WTC11 (cell line): ENCODE results near the gene BMPER. TPM values are rescaled to one million over a fixed set of nuclear protein-coding genes. Genes with fewer than 3 reads are reported as not detected.
A peak's percentile ranks its signal among the peaks of the same experiment; 100 is the strongest.

Experiments
- ATAC-seq: fragments of 200-7000 bp; cut with Tn5 transposase; 2 replicates; pipeline ENCODE4 v1.10.0; 2021; ENCODE audit warnings: mild to moderate bottlenecking, moderate library complexity
- CTCF ChIA-PET: fragments of 300-600 bp; sonication (Branson Sonifier 250); formaldehyde crosslinking; loops from one replicate; lab custom pipeline; 2021; ENCODE audit warnings: antibody characterized with exemption; lab: Charles Lee
- POLR2A ChIA-PET: fragments of 350-600 bp; sonication (Branson Sonifier 250); formaldehyde crosslinking; loops from one replicate; lab custom pipeline; 2021; ENCODE audit warnings: antibody characterized with exemption; lab: Charles Lee
- DNase-seq: peaks from one replicate; pipeline ENCODE4 v3.0.0; 2021; ENCODE audit warnings: low spot score
- H3K27ac Mint-ChIP-seq: 2 replicates; pipeline ENCODE4 v1.8.0; 2021; ENCODE audit warnings: mixed read lengths
- H3K27me3 Mint-ChIP-seq: 2 replicates; pipeline ENCODE4 v1.8.0; 2021; ENCODE audit warnings: low read depth, mild to moderate bottlenecking, moderate library complexity, mixed read lengths
- H3K36me3 Mint-ChIP-seq: 2 replicates; pipeline ENCODE4 v1.8.0; 2021; ENCODE audit warnings: mixed read lengths
- H3K4me1 Mint-ChIP-seq: 2 replicates; pipeline ENCODE4 v1.8.0; 2022; ENCODE audit warnings: mixed read lengths
- H3K4me3 Mint-ChIP-seq: 2 replicates; pipeline ENCODE4 v1.8.0; 2021; ENCODE audit warnings: mild to moderate bottlenecking, moderate library complexity, mixed read lengths
- H3K9me3 Mint-ChIP-seq: 2 replicates; pipeline ENCODE4 v1.8.0; 2021; ENCODE audit warnings: mixed read lengths
- ESRRA ChIP-seq: sonication (generic); formaldehyde crosslinking; IDR thresholded peaks from 2 replicates; pipeline ENCODE4 v1.8.1; 2022; ENCODE audit warnings: mild to moderate bottlenecking, missing genetic modification reagents, borderline replicate concordance
- ETV6 ChIP-seq: sonication (generic); formaldehyde crosslinking; IDR thresholded peaks from 2 replicates; pipeline ENCODE4 v1.8.1; 2022; ENCODE audit warnings: mild to moderate bottlenecking, missing genetic modification reagents
- IRF2 ChIP-seq: sonication (generic); formaldehyde crosslinking; IDR thresholded peaks from 2 replicates; pipeline ENCODE4 v1.8.0; 2022; ENCODE audit warnings: low read depth, missing genetic modification reagents, borderline replicate concordance
- JAZF1 ChIP-seq: fragments of 250-450 bp; sonication (Bioruptor Pico); IDR thresholded peaks from 2 replicates; pipeline ENCODE4 v1.9.0; 2021; ENCODE audit warnings: moderate library complexity, mild to moderate bottlenecking, inconsistent platforms
- MYBL2 ChIP-seq: sonication (generic); formaldehyde crosslinking; IDR thresholded peaks from 2 replicates; pipeline ENCODE4 v1.8.1; 2023; ENCODE audit warnings: mild to moderate bottlenecking, moderate library complexity, missing genetic modification reagents
- NFE2L1 ChIP-seq: sonication (generic); formaldehyde crosslinking; IDR thresholded peaks from 2 replicates; pipeline ENCODE4 v1.8.1; 2023; ENCODE audit warnings: missing genetic modification reagents
- NR2C2 ChIP-seq: sonication (generic); formaldehyde crosslinking; IDR thresholded peaks from 2 replicates; pipeline ENCODE4 v1.8.0; 2022; ENCODE audit warnings: mild to moderate bottlenecking, missing genetic modification reagents
- OVOL2 ChIP-seq: fragments of 250-450 bp; sonication (Bioruptor Pico); IDR thresholded peaks from 2 replicates; pipeline ENCODE4 v1.9.0; 2021; ENCODE audit warnings: mild to moderate bottlenecking, borderline replicate concordance
- SP1 ChIP-seq: sonication (generic); formaldehyde crosslinking; conservative IDR thresholded peaks from 2 replicates; pipeline ENCODE4 v1.8.1; 2022; ENCODE audit warnings: missing genetic modification reagents
- TCF7 ChIP-seq: sonication (generic); formaldehyde crosslinking; IDR thresholded peaks from 2 replicates; pipeline ENCODE4 v1.8.0; 2022; ENCODE audit warnings: mild to moderate bottlenecking, low read depth, missing genetic modification reagents, moderate library complexity
- TEAD4 ChIP-seq: sonication (generic); formaldehyde crosslinking; IDR thresholded peaks from 2 replicates; pipeline ENCODE4 v1.8.0; 2022; ENCODE audit warnings: mild to moderate bottlenecking, missing genetic modification reagents
- ZNF138 ChIP-seq: sonication (generic); formaldehyde crosslinking; conservative IDR thresholded peaks from 2 replicates; pipeline ENCODE4 v1.8.1; 2022; ENCODE audit warnings: mild to moderate bottlenecking, moderate library complexity, missing genetic modification reagents
- ZNF219 ChIP-seq: sonication (generic); formaldehyde crosslinking; IDR thresholded peaks from 2 replicates; pipeline ENCODE4 v1.8.0; 2023; ENCODE audit warnings: missing genetic modification reagents, mild to moderate bottlenecking, borderline replicate concordance
- total RNA-seq: library from RNA; stranded (reverse); gene quantifications from 3 replicates; pipeline ENCODE4 v1.2.3, GENCODE V29; 2021
- TF ChIP-seq, protein P1 (sequence below): fragments of 200-600 bp; IDR thresholded peaks from 2 replicates; pipeline ENCODE4 v1.8.0; 2022; ENCODE audit warnings: antibody characterized with exemption
- TF ChIP-seq, protein P2 (sequence below): sonication (generic); formaldehyde crosslinking; IDR thresholded peaks from 2 replicates; pipeline ENCODE4 v1.8.0; 2023; ENCODE audit warnings: mild to moderate bottlenecking, missing genetic modification reagents
- TF ChIP-seq, protein P3 (sequence below): sonication (generic); formaldehyde crosslinking; IDR thresholded peaks from 2 replicates; pipeline ENCODE4 v1.8.0; 2022; ENCODE audit warnings: mild to moderate bottlenecking, missing genetic modification reagents
- TF ChIP-seq, protein P4 (sequence below): fragments of 250-450 bp; sonication (Bioruptor Pico); conservative IDR thresholded peaks from 2 replicates; pipeline ENCODE4 v1.9.0; 2021; ENCODE audit warnings: mild to moderate bottlenecking
- TF ChIP-seq, protein P5 (sequence below): sonication (generic); formaldehyde crosslinking; conservative IDR thresholded peaks from 2 replicates; pipeline ENCODE4 v1.8.1; 2022; ENCODE audit warnings: mild to moderate bottlenecking, missing genetic modification reagents
- TF ChIP-seq, protein P6 (sequence below): fragments of 250-450 bp; sonication (Bioruptor Pico); IDR thresholded peaks from 2 replicates; pipeline ENCODE4 v1.9.0; 2021; ENCODE audit warnings: mild to moderate bottlenecking
- TF ChIP-seq, protein P7 (sequence below): sonication (generic); formaldehyde crosslinking; IDR thresholded peaks from 2 replicates; pipeline ENCODE4 v1.8.0; 2022; ENCODE audit warnings: missing genetic modification reagents
- TF ChIP-seq, protein P8 (sequence below): sonication (generic); formaldehyde crosslinking; IDR thresholded peaks from 2 replicates; pipeline ENCODE4 v1.8.1; 2023; ENCODE audit warnings: mild to moderate bottlenecking, moderate library complexity, missing genetic modification reagents

The BMPER gene
- total RNA-seq, 1 experiment from 2014 or later = 1.9 TPM

DNA sequence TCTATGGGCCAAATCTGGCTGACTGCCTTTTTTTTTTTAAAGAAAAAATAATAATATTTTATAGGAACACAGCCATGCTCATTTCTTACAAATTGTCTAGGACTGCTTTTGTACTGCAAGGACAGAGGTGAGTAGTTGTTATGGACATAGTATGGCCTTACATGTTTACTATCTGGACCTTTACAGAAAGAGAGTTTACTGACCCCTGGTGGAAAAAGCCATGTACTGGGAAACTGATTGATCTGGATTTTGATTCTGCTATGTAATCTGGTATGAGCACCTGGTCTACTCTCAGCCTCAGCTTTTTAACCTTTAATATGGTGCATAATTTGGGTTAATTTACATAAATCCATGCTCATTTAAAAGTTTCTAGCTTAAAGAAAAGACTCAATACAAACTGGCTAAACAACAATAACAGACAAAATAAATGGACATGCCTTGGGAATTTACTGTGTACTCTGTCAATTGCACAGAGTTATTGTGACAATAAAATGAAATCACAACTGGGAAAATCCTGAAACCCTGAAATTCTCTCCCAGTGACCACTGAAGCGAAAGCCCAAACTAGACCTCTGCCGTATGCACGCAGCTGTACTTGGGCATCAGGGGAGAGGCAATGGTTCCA, 260.7 kb downstream of the BMPER start:
- ATAC-seq (peak; percentile 83), DNase-seq (no peak)
- ChIA-PET POLR2A (no interaction called here), CTCF (interaction anchor here (0.8 to 1.6 kb wide), 3 partner anchors 9 to 78 kb away, joined by 3 read pairs; no protein-coding TSS in a partner anchor)
- TF ChIP-seq NR2C2 (CRISPR knock-in tag) = no peak
- TF ChIP-seq, protein P1, sequence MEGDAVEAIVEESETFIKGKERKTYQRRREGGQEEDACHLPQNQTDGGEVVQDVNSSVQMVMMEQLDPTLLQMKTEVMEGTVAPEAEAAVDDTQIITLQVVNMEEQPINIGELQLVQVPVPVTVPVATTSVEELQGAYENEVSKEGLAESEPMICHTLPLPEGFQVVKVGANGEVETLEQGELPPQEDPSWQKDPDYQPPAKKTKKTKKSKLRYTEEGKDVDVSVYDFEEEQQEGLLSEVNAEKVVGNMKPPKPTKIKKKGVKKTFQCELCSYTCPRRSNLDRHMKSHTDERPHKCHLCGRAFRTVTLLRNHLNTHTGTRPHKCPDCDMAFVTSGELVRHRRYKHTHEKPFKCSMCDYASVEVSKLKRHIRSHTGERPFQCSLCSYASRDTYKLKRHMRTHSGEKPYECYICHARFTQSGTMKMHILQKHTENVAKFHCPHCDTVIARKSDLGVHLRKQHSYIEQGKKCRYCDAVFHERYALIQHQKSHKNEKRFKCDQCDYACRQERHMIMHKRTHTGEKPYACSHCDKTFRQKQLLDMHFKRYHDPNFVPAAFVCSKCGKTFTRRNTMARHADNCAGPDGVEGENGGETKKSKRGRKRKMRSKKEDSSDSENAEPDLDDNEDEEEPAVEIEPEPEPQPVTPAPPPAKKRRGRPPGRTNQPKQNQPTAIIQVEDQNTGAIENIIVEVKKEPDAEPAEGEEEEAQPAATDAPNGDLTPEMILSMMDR = peak; percentile 45; the same call in 1 of the 2 replicates
- TF ChIP-seq NFE2L1 (CRISPR knock-in tag) = no peak
- TF ChIP-seq, protein P2, sequence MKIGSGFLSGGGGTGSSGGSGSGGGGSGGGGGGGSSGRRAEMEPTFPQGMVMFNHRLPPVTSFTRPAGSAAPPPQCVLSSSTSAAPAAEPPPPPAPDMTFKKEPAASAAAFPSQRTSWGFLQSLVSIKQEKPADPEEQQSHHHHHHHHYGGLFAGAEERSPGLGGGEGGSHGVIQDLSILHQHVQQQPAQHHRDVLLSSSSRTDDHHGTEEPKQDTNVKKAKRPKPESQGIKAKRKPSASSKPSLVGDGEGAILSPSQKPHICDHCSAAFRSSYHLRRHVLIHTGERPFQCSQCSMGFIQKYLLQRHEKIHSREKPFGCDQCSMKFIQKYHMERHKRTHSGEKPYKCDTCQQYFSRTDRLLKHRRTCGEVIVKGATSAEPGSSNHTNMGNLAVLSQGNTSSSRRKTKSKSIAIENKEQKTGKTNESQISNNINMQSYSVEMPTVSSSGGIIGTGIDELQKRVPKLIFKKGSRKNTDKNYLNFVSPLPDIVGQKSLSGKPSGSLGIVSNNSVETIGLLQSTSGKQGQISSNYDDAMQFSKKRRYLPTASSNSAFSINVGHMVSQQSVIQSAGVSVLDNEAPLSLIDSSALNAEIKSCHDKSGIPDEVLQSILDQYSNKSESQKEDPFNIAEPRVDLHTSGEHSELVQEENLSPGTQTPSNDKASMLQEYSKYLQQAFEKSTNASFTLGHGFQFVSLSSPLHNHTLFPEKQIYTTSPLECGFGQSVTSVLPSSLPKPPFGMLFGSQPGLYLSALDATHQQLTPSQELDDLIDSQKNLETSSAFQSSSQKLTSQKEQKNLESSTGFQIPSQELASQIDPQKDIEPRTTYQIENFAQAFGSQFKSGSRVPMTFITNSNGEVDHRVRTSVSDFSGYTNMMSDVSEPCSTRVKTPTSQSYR (CRISPR knock-in tag) = no peak
- H3K36me3 Mint-ChIP-seq = no peaks in the 10 kb centered on the region
- H3K27ac Mint-ChIP-seq = no peak overlapping the region
- H3K27me3 Mint-ChIP-seq = no peaks in the 10 kb centered on the region
- no peaks in the 10 kb centered on the region for H3K4me1 Mint-ChIP-seq
- H3K9me3 Mint-ChIP-seq = peaks cover 27% of the 10 kb centered on the region
- no peak overlapping the region for H3K4me3 Mint-ChIP-seq

DNA sequence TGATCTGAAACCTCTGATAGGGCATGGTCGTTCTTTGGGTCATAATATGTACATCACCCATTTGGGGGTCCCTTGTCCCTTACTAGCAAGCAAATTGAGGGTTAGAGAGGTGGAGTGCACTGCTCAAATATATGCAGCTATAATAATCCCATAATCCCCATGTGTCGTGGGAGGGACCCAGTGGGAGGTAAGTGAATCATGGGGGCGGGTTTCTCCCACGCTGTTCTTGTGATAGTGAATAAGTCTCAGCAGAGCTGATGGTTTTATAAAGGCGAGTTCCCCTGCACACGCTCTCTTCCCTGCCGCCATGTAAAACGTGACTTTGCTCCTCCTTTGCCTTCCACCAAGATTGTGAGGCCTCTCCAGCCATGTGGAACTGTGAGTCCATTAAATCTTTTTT, 262.7 kb downstream of the BMPER start:
- Mint-ChIP-seq H3K9me3 (peaks cover 27% of the 10 kb centered on the region), H3K27me3 (no peaks in the 10 kb centered on the region), H3K4me3 (no peak overlapping the region), H3K4me1 (no peaks in the 10 kb centered on the region), H3K27ac (no peak overlapping the region), H3K36me3 (no peaks in the 10 kb centered on the region)
- no peak for ATAC-seq
- no peak for DNase-seq
- TF ChIP-seq NR2C2 (CRISPR knock-in tag) (no peak), SP1 (CRISPR knock-in tag) (no peak), TEAD4 (CRISPR knock-in tag) (no peak), ZNF219 (CRISPR knock-in tag) (no peak), ETV6 (CRISPR knock-in tag) (no peak), ZNF138 (CRISPR knock-in tag) (no peak), MYBL2 (CRISPR knock-in tag) (no peak), TCF7 (no peak), ESRRA (CRISPR knock-in tag) (no peak), JAZF1 (CRISPR knock-in tag) (no peak), OVOL2 (CRISPR knock-in tag) (no peak), IRF2 (CRISPR knock-in tag) (no peak)
- TF ChIP-seq, protein P3, sequence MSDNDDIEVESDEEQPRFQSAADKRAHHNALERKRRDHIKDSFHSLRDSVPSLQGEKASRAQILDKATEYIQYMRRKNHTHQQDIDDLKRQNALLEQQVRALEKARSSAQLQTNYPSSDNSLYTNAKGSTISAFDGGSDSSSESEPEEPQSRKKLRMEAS (CRISPR knock-in tag) = no peak
- TF ChIP-seq, protein P4, sequence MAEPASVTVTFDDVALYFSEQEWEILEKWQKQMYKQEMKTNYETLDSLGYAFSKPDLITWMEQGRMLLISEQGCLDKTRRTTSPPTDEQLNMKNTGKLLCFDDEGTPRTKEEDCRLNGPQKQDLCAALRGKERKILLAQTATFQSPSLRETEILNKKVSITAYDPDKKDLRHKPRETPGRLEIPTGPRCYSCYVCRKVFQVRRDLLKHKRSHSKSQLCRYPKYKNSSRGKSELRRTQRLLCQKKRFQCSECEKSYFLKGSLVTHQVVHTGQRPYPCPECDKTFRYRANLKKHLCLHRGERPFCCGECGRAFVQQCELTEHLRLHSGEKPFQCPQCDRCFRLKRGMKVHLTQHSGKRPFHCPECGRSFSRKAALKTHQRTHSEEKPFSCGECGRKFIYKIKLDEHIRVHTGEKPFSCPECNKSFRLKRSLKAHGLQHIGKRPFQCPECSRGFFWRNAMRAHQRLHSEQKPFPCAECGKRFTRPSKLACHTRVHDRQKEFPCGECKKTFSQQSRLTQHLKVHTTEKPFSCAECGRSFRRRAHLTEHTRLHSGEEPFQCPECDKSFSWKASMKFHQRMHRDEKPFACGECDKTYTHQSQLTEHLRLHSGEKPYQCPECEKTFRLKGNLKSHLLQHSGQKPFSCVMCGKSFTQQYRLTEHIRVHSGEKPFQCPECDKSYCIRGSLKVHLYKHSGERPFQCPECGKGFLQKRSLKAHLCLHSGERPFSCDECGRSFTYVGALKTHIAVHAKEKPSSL (CRISPR knock-in tag) = no peak
- TF ChIP-seq, protein P5, sequence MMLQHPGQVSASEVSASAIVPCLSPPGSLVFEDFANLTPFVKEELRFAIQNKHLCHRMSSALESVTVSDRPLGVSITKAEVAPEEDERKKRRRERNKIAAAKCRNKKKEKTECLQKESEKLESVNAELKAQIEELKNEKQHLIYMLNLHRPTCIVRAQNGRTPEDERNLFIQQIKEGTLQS = no peak
- TF ChIP-seq, protein P6, sequence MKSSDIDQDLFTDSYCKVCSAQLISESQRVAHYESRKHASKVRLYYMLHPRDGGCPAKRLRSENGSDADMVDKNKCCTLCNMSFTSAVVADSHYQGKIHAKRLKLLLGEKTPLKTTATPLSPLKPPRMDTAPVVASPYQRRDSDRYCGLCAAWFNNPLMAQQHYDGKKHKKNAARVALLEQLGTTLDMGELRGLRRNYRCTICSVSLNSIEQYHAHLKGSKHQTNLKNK (CRISPR knock-in tag) = no peak
- TF ChIP-seq, protein P7, sequence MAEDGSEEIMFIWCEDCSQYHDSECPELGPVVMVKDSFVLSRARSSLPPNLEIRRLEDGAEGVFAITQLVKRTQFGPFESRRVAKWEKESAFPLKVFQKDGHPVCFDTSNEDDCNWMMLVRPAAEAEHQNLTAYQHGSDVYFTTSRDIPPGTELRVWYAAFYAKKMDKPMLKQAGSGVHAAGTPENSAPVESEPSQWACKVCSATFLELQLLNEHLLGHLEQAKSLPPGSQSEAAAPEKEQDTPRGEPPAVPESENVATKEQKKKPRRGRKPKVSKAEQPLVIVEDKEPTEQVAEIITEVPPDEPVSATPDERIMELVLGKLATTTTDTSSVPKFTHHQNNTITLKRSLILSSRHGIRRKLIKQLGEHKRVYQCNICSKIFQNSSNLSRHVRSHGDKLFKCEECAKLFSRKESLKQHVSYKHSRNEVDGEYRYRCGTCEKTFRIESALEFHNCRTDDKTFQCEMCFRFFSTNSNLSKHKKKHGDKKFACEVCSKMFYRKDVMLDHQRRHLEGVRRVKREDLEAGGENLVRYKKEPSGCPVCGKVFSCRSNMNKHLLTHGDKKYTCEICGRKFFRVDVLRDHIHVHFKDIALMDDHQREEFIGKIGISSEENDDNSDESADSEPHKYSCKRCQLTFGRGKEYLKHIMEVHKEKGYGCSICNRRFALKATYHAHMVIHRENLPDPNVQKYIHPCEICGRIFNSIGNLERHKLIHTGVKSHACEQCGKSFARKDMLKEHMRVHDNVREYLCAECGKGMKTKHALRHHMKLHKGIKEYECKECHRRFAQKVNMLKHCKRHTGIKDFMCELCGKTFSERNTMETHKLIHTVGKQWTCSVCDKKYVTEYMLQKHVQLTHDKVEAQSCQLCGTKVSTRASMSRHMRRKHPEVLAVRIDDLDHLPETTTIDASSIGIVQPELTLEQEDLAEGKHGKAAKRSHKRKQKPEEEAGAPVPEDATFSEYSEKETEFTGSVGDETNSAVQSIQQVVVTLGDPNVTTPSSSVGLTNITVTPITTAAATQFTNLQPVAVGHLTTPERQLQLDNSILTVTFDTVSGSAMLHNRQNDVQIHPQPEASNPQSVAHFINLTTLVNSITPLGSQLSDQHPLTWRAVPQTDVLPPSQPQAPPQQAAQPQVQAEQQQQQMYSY (CRISPR knock-in tag) = no peak
- TF ChIP-seq, protein P8, sequence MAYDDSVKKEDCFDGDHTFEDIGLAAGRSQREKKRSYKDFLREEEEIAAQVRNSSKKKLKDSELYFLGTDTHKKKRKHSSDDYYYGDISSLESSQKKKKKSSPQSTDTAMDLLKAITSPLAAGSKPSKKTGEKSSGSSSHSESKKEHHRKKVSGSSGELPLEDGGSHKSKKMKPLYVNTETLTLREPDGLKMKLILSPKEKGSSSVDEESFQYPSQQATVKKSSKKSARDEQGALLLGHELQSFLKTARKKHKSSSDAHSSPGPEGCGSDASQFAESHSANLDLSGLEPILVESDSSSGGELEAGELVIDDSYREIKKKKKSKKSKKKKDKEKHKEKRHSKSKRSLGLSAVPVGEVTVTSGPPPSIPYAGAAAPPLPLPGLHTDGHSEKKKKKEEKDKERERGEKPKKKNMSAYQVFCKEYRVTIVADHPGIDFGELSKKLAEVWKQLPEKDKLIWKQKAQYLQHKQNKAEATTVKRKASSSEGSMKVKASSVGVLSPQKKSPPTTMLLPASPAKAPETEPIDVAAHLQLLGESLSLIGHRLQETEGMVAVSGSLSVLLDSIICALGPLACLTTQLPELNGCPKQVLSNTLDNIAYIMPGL (CRISPR knock-in tag) = no peak
- ChIA-PET CTCF (no interaction called here), POLR2A (no interaction called here)
